GM18870 (cell line): Measurements from ENCODE around the gene RALGAPA2.

ENCODE experiments used
- ATAC-seq: cut with Tn5 transposase; IDR thresholded peaks from one replicate; pipeline ENCODE4 v1.9.1; 2021; ENCODE audit warnings: moderate library complexity; ENCODE audit not compliant: unreplicated experiment

The RALGAPA2 gene

GRCh38 chr20:20477444-20478041 is 234.9 kb downstream of the RALGAPA2 start:
- ATAC-seq, result no peak

GRCh38 chr20:20476504-20476903 is 235.9 kb downstream of the RALGAPA2 start:
- no peak for ATAC-seq

- no peak for ATAC-seq
Observed at GRCh38 chr20:20473657-20474056, 238.8 kb downstream of the RALGAPA2 start.

GRCh38 chr20:20472684-20473274 is 239.7 kb downstream of the RALGAPA2 start:
- no peak for ATAC-seq

- ATAC-seq, result peak; percentile 91
Observed at GRCh38 chr20:20466341-20466879, 246.0 kb downstream of the RALGAPA2 start.

- no peak for ATAC-seq
Observed at GRCh38 chr20:20465252-20465651, 247.2 kb downstream of the RALGAPA2 start.

GRCh38 chr20:20463933-20464374 is 248.5 kb downstream of the RALGAPA2 start:
- no peak for ATAC-seq

- ATAC-seq, result no peak
Observed at GRCh38 chr20:20462185-20462584, 250.3 kb downstream of the RALGAPA2 start.

GRCh38 chr20:20461551-20461950 is 250.9 kb downstream of the RALGAPA2 start:
- ATAC-seq, result no peak

GRCh38 chr20:20459726-20460125 is 252.7 kb downstream of the RALGAPA2 start:
- no peak for ATAC-seq

- ATAC-seq, result no peak
Observed at GRCh38 chr20:20457392-20458126, 254.9 kb downstream of the RALGAPA2 start.

GRCh38 chr20:20456741-20457140 is 255.7 kb downstream of the RALGAPA2 start:
- no peak for ATAC-seq

GRCh38 chr20:20455926-20456325 is 256.5 kb downstream of the RALGAPA2 start:
- ATAC-seq, result no peak

- ATAC-seq, result no peak
Observed at GRCh38 chr20:20454850-20455627, 257.4 kb downstream of the RALGAPA2 start.

GRCh38 chr20:20454367-20454766 is 258.1 kb downstream of the RALGAPA2 start:
- no peak for ATAC-seq

GRCh38 chr20:20452254-20452676 is 260.2 kb downstream of the RALGAPA2 start:
- peak; percentile 87 for ATAC-seq

GRCh38 chr20:20450521-20450920 is 261.9 kb downstream of the RALGAPA2 start:
- no peak for ATAC-seq

GRCh38 chr20:20448881-20449280 is 263.6 kb downstream of the RALGAPA2 start:
- no peak for ATAC-seq

GRCh38 chr20:20447196-20447595 is 265.2 kb downstream of the RALGAPA2 start:
- ATAC-seq, result no peak

- ATAC-seq, result no peak
Observed at GRCh38 chr20:20446425-20447015, 265.9 kb downstream of the RALGAPA2 start.

GRCh38 chr20:20446001-20446400 is 266.4 kb downstream of the RALGAPA2 start:
- no peak for ATAC-seq
